ENCODE results near the gene RARRES2. TPM values are rescaled to one million over a fixed set of nuclear protein-coding genes. Genes with fewer than 3 reads are reported as not detected.
A peak's percentile ranks its signal among the peaks of the same experiment; 100 is the strongest.

The RARRES2 gene
- total and polyA plus RNA-seq, 2 of the 13 experiments (the other 11 are each of a cell fraction or from before 2014, with no cell fraction given) = 134 to 172 TPM

GRCh38 chr7:150368096-150368883 lies 26.9 kb upstream of the RARRES2 start, which contains the start of gene REPIN1 (continued):
- peak; percentile 84 for TF ChIP-seq POLR2G (IDR thresholded peaks at IDR 0.05; ENCODE audit: low read depth, low read length)
- peak; percentile 39; the same call in 1 of the 2 replicates for TF ChIP-seq PRDM15 (CRISPR knock-in tag; IDR thresholded peaks at IDR 0.05)
- TF ChIP-seq STAT5B (CRISPR knock-in tag; IDR thresholded peaks at IDR 0.05) = no peak
- TF ChIP-seq, protein P1, sequence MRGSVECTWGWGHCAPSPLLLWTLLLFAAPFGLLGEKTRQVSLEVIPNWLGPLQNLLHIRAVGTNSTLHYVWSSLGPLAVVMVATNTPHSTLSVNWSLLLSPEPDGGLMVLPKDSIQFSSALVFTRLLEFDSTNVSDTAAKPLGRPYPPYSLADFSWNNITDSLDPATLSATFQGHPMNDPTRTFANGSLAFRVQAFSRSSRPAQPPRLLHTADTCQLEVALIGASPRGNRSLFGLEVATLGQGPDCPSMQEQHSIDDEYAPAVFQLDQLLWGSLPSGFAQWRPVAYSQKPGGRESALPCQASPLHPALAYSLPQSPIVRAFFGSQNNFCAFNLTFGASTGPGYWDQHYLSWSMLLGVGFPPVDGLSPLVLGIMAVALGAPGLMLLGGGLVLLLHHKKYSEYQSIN (CRISPR knock-in tag; IDR thresholded peaks at IDR 0.05; ENCODE audit: borderline replicate concordance) = no peak
- TF ChIP-seq GTF3A (CRISPR knock-in tag; conservative IDR thresholded peaks at IDR 0.05) = 0 out of 2 replicates have a peak, but pooled peaks have one; percentile 35
- no peak for TF ChIP-seq NR3C1 (CRISPR knock-in tag; IDR thresholded peaks at IDR 0.05)
- TF ChIP-seq GFI1 (CRISPR knock-in tag; IDR thresholded peaks at IDR 0.05; ENCODE audit: borderline replicate concordance) = 0 out of 2 replicates have a peak, but pooled peaks have one; percentile 54
- TF ChIP-seq ZNF30 (CRISPR knock-in tag; IDR thresholded peaks at IDR 0.05) = peak; percentile 97
- 0 out of 2 replicates have a peak, but pooled peaks have one; percentile 34 for TF ChIP-seq CHD2 (IDR thresholded peaks at IDR 0.05; ENCODE audit: low read depth, low read length)
- no peak for TF ChIP-seq ZNF720 (CRISPR knock-in tag; IDR thresholded peaks at IDR 0.05)
- TF ChIP-seq ZFP41 (CRISPR knock-in tag; IDR thresholded peaks at IDR 0.05; ENCODE audit: borderline replicate concordance) = no peak; the same call in 1 of the 2 replicates
- no peak for TF ChIP-seq ZNF510 (CRISPR knock-in tag; IDR thresholded peaks at IDR 0.05; ENCODE audit: low read depth)
- TF ChIP-seq MTF2 (CRISPR knock-in tag; IDR thresholded peaks at IDR 0.05; ENCODE audit: borderline replicate concordance) = peak; percentile 84; the same call in 1 of the 2 replicates
- TF ChIP-seq, protein P2, sequence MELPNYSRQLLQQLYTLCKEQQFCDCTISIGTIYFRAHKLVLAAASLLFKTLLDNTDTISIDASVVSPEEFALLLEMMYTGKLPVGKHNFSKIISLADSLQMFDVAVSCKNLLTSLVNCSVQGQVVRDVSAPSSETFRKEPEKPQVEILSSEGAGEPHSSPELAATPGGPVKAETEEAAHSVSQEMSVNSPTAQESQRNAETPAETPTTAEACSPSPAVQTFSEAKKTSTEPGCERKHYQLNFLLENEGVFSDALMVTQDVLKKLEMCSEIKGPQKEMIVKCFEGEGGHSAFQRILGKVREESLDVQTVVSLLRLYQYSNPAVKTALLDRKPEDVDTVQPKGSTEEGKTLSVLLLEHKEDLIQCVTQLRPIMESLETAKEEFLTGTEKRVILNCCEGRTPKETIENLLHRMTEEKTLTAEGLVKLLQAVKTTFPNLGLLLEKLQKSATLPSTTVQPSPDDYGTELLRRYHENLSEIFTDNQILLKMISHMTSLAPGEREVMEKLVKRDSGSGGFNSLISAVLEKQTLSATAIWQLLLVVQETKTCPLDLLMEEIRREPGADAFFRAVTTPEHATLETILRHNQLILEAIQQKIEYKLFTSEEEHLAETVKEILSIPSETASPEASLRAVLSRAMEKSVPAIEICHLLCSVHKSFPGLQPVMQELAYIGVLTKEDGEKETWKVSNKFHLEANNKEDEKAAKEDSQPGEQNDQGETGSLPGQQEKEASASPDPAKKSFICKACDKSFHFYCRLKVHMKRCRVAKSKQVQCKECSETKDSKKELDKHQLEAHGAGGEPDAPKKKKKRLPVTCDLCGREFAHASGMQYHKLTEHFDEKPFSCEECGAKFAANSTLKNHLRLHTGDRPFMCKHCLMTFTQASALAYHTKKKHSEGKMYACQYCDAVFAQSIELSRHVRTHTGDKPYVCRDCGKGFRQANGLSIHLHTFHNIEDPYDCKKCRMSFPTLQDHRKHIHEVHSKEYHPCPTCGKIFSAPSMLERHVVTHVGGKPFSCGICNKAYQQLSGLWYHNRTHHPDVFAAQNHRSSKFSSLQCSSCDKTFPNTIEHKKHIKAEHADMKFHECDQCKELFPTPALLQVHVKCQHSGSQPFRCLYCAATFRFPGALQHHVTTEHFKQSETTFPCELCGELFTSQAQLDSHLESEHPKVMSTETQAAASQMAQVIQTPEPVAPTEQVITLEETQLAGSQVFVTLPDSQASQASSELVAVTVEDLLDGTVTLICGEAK (IDR thresholded peaks at IDR 0.05) = no peak
- TF ChIP-seq, protein P2 (CRISPR knock-in tag; IDR thresholded peaks at IDR 0.05) = peak; percentile 45; the same call in 1 of the 2 replicates

All from HepG2 (cell line).